ENCODE data around the gene FRMD8.
A peak's percentile ranks its signal among the peaks of the same experiment; 100 is the strongest.

The FRMD8 gene

GRCh38 chr11:65415499-65416340 is 29.3 kb downstream of the FRMD8 start:
- peak; percentile 10 for DNase-seq

GRCh38 chr11:65416341-65416824 is 29.9 kb downstream of the FRMD8 start:
- peak; percentile 91 for DNase-seq

- DNase-seq: peak; percentile 56
Measured at GRCh38 chr11:65416841-65417701, 30.6 kb downstream of the FRMD8 start.

GRCh38 chr11:65417702-65418430 is 31.4 kb downstream of the FRMD8 start:
- peak; percentile 61 for DNase-seq

GRCh38 chr11:65418431-65418680 is 31.9 kb downstream of the FRMD8 start:
- no peak for DNase-seq

DNA sequence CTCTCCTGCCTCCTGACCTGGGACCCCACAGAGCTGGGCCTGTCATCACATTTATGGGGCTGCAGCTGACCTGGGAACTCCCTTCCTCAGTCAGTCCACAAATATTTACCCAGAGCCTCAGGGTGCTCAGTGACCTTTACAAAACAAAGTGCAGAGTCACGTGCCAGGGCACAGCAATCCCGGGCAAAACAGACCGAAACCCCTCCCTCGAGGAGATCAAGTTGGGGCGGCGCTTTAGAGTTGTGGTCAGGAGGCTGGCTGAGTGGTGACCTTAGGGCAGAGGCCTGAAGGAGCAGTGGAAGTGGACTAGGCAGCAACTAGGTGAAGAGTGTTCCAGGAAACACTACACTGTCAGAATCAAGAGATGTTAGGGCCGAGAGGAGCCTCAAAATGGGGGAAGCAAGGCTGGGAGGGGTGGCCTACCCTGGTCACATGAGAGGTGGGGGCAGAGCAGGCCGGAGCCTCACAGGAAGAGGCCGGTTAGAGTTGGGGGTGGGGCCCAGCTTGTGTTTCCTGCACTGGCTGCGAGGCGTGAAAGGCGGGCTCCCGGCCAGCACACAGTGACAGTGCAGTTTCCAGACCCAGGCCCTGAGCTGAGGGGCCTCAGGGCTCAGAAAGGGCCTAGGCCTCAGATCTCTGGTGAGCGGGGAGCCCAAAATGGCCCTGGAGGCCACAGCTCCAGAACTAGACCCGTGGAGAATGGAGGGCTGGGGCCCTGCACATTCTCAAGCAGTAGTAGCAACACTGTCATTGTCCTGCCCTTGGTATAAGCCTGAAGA is 32.4 kb downstream of the FRMD8 start:
- peak; percentile 95 for DNase-seq

GRCh38 chr11:65419460-65419771 is 33.0 kb downstream of the FRMD8 start:
- no peak for DNase-seq

- peak; percentile 85 for DNase-seq
Measured at GRCh38 chr11:65419772-65420481, 33.5 kb downstream of the FRMD8 start.

- DNase-seq: no peak
Measured at GRCh38 chr11:65420506-65420905, 34.1 kb downstream of the FRMD8 start.

DNA sequence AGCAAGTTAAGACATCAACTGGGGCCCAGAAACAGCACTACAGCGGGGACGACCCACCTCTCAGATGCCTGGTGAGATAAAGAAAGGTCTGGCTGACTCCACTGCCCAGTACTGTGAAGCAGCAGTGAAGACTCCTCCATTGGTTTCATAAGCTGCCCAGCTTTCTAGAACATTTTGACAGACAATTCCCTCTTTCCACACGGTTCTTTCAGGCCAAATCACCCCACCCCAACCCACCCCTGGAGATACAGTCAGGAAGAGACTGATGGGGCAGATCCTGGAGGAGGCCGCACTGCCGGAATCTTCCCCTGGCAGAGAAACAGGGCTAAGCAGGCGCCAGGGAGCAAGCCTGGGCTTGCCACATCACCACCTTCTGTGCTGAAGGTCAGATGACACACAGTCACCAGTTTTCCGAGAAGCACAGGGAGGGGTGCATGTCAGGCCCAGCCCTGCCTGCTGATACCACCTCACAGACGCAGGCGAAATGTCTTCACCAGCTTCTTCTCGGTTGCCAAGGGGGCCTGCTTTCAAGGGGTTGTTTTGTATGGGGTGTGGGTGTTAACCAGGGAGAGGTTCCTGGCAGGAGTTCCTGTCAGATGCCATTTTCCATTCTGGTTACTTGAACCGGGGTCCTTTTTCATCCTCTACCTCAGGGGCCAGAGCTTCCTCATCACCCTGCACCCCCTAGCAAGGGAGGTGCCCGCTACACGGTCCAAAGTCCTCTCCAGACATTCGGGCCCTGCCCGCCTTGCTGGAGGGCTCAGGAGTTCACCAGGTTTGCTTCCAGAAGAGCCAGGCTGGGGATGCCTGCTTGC is 34.7 kb downstream of the FRMD8 start:
- DNase-seq: peak; percentile 97

- peak; percentile 96 for DNase-seq
Measured at GRCh38 chr11:65421794-65422632, 35.6 kb downstream of the FRMD8 start.

DNA sequence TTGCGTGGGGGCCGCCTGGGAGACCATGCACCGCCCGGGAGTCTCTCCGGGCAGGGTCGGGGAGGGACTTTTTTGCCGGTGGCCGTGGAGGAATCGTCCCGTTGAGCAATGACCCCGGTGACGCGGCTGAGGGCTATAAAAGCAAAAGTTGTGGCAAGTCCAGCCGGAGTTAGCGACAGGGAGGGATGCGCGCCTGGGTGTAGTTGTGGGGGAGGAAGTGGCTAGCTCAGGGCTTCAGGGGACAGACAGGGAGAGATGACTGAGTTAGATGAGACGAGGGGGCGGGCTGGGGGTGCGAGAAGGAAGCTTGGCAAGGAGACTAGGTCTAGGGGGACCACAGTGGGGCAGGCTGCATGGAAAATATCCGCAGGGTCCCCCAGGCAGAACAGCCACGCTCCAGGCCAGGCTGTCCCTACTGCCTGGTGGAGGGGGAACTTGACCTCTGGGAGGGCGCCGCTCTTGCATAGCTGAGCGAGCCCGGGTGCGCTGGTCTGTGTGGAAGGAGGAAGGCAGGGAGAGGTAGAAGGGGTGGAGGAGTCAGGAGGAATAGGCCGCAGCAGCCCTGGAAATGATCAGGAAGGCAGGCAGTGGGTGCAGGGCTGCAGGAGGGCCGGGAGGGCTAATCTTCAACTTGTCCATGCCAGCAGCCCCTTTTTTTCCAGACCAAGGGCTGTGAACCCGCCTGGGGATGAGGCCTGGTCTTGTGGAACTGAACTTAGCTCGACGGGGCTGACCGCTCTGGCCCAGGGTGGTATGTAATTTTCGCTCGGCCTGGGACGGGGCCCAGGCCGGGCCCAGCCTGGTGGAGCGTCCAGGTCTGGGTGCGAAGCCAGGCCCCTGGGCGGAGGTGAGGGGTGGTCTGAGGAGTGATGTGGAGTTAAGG is 36.4 kb downstream of the FRMD8 start, which contains the start of gene NEAT1:
NEAT1 (plus strand) TSS at position 166 of the 883 bp plus-strand sequence.
- DNase-seq: peak; percentile 94

DNA sequence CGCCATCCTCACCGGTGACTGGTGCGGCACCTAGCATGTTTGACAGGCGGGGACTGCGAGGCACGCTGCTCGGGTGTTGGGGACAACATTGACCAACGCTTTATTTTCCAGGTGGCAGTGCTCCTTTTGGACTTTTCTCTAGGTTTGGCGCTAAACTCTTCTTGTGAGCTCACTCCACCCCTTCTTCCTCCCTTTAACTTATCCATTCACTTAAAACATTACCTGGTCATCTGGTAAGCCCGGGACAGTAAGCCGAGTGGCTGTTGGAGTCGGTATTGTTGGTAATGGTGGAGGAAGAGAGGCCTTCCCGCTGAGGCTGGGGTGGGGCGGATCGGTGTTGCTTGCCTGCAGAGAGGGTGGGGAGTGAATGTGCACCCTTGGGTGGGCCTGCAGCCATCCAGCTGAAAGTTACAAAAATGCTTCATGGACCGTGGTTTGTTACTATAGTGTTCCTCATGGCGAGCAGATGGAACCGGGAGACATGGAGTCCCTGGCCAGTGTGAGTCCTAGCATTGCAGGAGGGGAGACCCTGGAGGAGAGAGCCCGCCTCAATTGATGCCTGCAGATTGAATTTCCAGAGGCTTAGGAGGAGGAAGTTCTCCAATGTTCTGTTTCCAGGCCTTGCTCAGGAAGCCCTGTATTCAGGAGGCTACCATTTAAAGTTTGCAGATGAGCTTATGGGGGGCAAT is 37.2 kb downstream of the FRMD8 start:
- peak; percentile 59 for DNase-seq

DNA sequence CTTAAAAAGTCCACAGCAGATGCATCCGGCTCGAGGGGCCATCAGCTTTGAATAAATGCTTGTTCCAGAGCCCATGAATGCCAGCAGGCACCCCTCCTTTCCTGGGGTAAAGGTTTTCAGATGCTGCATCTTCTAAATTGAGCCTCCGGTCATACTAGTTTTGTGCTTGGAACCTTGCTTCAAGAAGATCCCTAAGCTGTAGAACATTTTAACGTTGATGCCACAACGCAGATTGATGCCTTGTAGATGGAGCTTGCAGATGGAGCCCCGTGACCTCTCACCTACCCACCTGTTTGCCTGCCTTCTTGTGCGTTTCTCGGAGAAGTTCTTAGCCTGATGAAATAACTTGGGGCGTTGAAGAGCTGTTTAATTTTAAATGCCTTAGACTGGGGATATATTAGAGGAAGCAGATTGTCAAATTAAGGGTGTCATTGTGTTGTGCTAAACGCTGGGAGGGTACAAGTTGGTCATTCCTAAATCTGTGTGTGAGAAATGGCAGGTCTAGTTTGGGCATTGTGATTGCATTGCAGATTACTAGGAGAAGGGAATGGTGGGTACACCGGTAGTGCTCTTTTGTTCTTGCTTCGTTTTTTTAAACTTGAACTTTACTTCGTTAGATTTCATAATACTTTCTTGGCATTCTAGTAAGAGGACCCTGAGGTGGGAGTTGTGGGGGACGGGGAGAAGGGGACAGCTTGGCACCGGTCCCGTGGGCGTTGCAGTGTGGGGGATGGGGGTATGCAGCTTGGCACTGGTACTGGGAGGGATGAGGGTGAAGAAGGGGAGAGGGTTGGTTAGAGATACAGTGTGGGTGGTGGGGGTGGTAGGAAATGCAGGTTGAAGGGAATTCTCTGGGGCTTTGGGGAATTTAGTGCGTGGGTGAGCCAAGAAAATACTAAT is 38.0 kb downstream of the FRMD8 start:
- peak; percentile 81 for DNase-seq

- peak; percentile 96 for DNase-seq
Measured at GRCh38 chr11:65425105-65425970, 38.9 kb downstream of the FRMD8 start.
